GM12878 (cell line): ENCODE data around the gene CAMTA2. TPM values are rescaled to one million over a fixed set of nuclear protein-coding genes. Genes with fewer than 3 reads are reported as not detected.

Source experiments
- CHD2 ChIP-seq: IDR thresholded peaks from 2 replicates; pipeline ENCODE4 v1.6.1; 2011; ENCODE audit warnings: low read depth, low read length, improper control_type of control experiment, borderline replicate concordance
- DPF2 ChIP-seq: fragments of 450-650 bp; IDR thresholded peaks from 2 replicates; pipeline ENCODE4 v1.6.1; 2017; ENCODE audit warnings: mild to moderate bottlenecking
- E2F8 ChIP-seq: fragments of 450-650 bp; IDR thresholded peaks from 2 replicates; pipeline ENCODE4 v1.6.1; 2018; ENCODE audit warnings: mild to moderate bottlenecking, low read depth, moderate library complexity; ENCODE audit not compliant: partially characterized antibody
- EGR1 ChIP-seq, 2 experiments: IDR thresholded peaks; 1 replicate in 1 of 2; 2 replicates in 1 of 2; pipeline ENCODE4 v1.6.1; 2011 to 2012; ENCODE audit warnings: low read depth in 2 of 2, low read length in 2 of 2, borderline replicate concordance in 1 of 2, mild to moderate bottlenecking in 1 of 2, moderate library complexity in 1 of 2
- HCFC1 ChIP-seq: fragments of 150-350 bp; IDR thresholded peaks from 2 replicates; pipeline ENCODE4 v1.6.1; 2014; ENCODE audit warnings: low read length
- HDAC2 ChIP-seq: fragments of 200-600 bp; sonication (generic); IDR thresholded peaks from 2 replicates; pipeline ENCODE4 v1.6.1; 2017
- IKZF1 ChIP-seq: fragments of 450-650 bp; conservative IDR thresholded peaks from 2 replicates; pipeline ENCODE4 v1.6.1; 2017; ENCODE audit warnings: antibody characterized with exemption, mild to moderate bottlenecking
- IRF3 ChIP-seq: fragments of 450-650 bp; IDR thresholded peaks from 2 replicates; pipeline ENCODE4 v1.6.1; 2014; ENCODE audit warnings: mild to moderate bottlenecking
- NFIC ChIP-seq: IDR thresholded peaks from 2 replicates; pipeline ENCODE4 v1.6.1; 2012; ENCODE audit warnings: low read depth, mild to moderate bottlenecking, inconsistent platforms, low read length, moderate library complexity
- NR2C2 ChIP-seq: IDR thresholded peaks from 2 replicates; pipeline ENCODE4 v1.6.1; 2011; ENCODE audit warnings: borderline replicate concordance, low read depth; ENCODE audit not compliant: control insufficient read depth, insufficient read length
- PAX8 ChIP-seq: fragments of 450-650 bp; IDR thresholded peaks from 2 replicates; pipeline ENCODE4 v1.6.1; 2017; ENCODE audit warnings: mild to moderate bottlenecking, moderate library complexity
- RAD51 ChIP-seq: fragments of 450-650 bp; IDR thresholded peaks from 2 replicates; pipeline ENCODE4 v1.6.1; 2016; ENCODE audit warnings: moderate library complexity, mild to moderate bottlenecking, inconsistent platforms
- TARDBP ChIP-seq: IDR thresholded peaks from 2 replicates; pipeline ENCODE4 v1.6.1; 2016; ENCODE audit warnings: borderline replicate concordance
- TCF12 ChIP-seq: IDR thresholded peaks from 2 replicates; pipeline ENCODE4 v1.6.1; 2011; ENCODE audit warnings: low read depth, mild to moderate bottlenecking, low read length
- polyA plus RNA-seq, 11 experiments: library from polyadenylated mRNA; depleted of rRNA in 4 of 11; unstranded in 6 of 11; stranded (reverse) in 5 of 11; fragments of >200 nt; fragmentation: Nextera tagmentation in 4 of 11; fragmentation: Illumina TruSeq in 1 of 11; extraction: Ambion mirVana in 4 of 11; extraction: Trizol in 1 of 11; gene quantifications; 1 replicate in 1 of 11; 2 replicates in 10 of 11; pipeline versions ENCODE4 v1.2.1 to v1.2.3, GENCODE V29; 2011 to 2016; ENCODE audit warnings: inconsistent platforms in 2 of 11, missing spikeins in 2 of 11, low read depth in 1 of 11
- total RNA-seq, 4 experiments: library from RNA; depleted of rRNA in 3 of 4; stranded (reverse); fragments of >200 nt in 3 of 4; fragmentation: Illumina TruSeq in 1 of 4; extraction: Trizol in 1 of 4; gene quantifications; 2 replicates each; pipeline versions ENCODE4 v1.2.1 to v1.2.3, GENCODE V29; 2013 to 2021
- TF ChIP-seq, protein P1 (sequence below): fragments of 150-350 bp; IDR thresholded peaks from 2 replicates; pipeline ENCODE4 v1.6.1; 2016; ENCODE audit warnings: low read depth, low read length
- TF ChIP-seq, protein P2 (sequence below): fragments of 450-650 bp; formaldehyde crosslinking; IDR thresholded peaks from 2 replicates; pipeline ENCODE4 v1.5.0; 2022; ENCODE audit warnings: mild to moderate bottlenecking, missing genetic modification characterization
- TF ChIP-seq, protein P3 (sequence below): fragments of 150-350 bp; IDR thresholded peaks from 2 replicates; pipeline ENCODE4 v1.6.1; 2014; ENCODE audit warnings: mild to moderate bottlenecking, low read depth, low read length

Gene CAMTA2
- total and polyA plus RNA-seq, 10 of the 15 experiments (the other 5 are each of a cell fraction or from before 2014, with no cell fraction given), result 0.42 to 29.3 (median 11.2) TPM

DNA sequence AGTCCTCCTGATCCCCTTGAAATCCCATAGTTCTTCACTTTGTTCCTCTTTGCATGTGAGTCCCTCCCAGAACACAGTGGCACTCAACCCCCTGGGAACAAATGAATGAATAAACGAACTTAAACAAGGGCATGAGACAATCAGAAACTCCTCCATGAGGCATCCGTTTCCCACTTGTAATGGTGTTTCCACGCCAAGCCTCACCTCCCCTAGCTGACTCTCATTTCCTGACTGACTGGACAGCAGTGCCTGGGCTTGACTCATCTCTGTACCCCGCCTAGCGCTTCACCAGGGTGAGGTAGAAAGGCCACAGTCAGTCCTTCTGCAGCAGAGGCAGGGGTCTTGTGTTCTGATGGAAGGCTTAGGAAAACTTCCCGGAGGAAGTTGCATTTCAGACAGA lies 24.5 kb upstream of the CAMTA2 start (continued):
- TF ChIP-seq, protein P1, sequence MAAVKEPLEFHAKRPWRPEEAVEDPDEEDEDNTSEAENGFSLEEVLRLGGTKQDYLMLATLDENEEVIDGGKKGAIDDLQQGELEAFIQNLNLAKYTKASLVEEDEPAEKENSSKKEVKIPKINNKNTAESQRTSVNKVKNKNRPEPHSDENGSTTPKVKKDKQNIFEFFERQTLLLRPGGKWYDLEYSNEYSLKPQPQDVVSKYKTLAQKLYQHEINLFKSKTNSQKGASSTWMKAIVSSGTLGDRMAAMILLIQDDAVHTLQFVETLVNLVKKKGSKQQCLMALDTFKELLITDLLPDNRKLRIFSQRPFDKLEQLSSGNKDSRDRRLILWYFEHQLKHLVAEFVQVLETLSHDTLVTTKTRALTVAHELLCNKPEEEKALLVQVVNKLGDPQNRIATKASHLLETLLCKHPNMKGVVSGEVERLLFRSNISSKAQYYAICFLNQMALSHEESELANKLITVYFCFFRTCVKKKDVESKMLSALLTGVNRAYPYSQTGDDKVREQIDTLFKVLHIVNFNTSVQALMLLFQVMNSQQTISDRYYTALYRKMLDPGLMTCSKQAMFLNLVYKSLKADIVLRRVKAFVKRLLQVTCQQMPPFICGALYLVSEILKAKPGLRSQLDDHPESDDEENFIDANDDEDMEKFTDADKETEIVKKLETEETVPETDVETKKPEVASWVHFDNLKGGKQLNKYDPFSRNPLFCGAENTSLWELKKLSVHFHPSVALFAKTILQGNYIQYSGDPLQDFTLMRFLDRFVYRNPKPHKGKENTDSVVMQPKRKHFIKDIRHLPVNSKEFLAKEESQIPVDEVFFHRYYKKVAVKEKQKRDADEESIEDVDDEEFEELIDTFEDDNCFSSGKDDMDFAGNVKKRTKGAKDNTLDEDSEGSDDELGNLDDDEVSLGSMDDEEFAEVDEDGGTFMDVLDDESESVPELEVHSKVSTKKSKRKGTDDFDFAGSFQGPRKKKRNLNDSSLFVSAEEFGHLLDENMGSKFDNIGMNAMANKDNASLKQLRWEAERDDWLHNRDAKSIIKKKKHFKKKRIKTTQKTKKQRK, result no peak
- TF ChIP-seq NR2C2 (no peak), E2F8 (no peak), IKZF1 (0 out of 2 replicates have a peak, but pooled peaks have one; percentile 6), IRF3 (no peak), HCFC1 (no peak), TCF12 (no peak), CHD2 (no peak), PAX8 (no peak), NFIC (no peak; the same call in 1 of the 2 replicates), HDAC2 (no peak), EGR1 (IDR thresholded peaks at IDR 0.05; ENCODE audit: borderline replicate concordance in 1 of 2, low read depth in 2 of 2, low read length in 2 of 2) (no peak), RAD51 (no peak), TARDBP (no peak), DPF2 (no peak)
- TF ChIP-seq, protein P2, sequence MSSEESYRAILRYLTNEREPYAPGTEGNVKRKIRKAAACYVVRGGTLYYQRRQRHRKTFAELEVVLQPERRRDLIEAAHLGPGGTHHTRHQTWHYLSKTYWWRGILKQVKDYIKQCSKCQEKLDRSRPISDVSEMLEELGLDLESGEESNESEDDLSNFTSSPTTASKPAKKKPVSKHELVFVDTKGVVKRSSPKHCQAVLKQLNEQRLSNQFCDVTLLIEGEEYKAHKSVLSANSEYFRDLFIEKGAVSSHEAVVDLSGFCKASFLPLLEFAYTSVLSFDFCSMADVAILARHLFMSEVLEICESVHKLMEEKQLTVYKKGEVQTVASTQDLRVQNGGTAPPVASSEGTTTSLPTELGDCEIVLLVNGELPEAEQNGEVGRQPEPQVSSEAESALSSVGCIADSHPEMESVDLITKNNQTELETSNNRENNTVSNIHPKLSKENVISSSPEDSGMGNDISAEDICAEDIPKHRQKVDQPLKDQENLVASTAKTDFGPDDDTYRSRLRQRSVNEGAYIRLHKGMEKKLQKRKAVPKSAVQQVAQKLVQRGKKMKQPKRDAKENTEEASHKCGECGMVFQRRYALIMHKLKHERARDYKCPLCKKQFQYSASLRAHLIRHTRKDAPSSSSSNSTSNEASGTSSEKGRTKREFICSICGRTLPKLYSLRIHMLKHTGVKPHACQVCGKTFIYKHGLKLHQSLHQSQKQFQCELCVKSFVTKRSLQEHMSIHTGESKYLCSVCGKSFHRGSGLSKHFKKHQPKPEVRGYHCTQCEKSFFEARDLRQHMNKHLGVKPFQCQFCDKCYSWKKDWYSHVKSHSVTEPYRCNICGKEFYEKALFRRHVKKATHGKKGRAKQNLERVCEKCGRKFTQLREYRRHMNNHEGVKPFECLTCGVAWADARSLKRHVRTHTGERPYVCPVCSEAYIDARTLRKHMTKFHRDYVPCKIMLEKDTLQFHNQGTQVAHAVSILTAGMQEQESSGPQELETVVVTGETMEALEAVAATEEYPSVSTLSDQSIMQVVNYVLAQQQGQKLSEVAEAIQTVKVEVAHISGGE (CRISPR knock-in tag), result no peak
- TF ChIP-seq, protein P3, sequence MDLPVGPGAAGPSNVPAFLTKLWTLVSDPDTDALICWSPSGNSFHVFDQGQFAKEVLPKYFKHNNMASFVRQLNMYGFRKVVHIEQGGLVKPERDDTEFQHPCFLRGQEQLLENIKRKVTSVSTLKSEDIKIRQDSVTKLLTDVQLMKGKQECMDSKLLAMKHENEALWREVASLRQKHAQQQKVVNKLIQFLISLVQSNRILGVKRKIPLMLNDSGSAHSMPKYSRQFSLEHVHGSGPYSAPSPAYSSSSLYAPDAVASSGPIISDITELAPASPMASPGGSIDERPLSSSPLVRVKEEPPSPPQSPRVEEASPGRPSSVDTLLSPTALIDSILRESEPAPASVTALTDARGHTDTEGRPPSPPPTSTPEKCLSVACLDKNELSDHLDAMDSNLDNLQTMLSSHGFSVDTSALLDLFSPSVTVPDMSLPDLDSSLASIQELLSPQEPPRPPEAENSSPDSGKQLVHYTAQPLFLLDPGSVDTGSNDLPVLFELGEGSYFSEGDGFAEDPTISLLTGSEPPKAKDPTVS, result no peak
